GM18508 (cell line): ENCODE data around the gene DEFB132.
A peak's percentile ranks its signal among the peaks of the same experiment; 100 is the strongest.

Experiments
- ATAC-seq: cut with Tn5 transposase; IDR thresholded peaks from one replicate; pipeline ENCODE4 v1.9.1; 2021; ENCODE audit warnings: moderate number of reproducible peaks; ENCODE audit not compliant: insufficient read depth, unreplicated experiment

Gene DEFB132

DNA sequence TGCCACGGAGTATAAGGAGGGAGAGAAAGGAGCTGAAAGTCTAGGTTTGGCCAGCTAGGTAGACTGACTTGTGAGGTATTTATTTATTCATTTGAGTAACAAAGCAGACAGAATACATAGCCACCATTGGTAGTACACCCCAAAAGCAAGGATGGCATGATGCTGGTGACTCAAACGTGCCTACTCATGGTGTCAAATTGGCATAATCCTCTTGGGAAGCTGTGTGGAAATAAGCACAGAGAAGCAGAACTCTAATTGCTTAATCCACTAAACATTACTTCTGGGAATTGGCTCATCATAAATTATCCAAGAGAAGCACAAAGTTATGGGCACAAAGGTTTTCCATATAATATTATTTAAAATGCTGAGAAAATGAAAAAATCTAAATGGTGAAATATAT, 2.5 kb downstream of the DEFB132 start:
- ATAC-seq = no peak

DNA sequence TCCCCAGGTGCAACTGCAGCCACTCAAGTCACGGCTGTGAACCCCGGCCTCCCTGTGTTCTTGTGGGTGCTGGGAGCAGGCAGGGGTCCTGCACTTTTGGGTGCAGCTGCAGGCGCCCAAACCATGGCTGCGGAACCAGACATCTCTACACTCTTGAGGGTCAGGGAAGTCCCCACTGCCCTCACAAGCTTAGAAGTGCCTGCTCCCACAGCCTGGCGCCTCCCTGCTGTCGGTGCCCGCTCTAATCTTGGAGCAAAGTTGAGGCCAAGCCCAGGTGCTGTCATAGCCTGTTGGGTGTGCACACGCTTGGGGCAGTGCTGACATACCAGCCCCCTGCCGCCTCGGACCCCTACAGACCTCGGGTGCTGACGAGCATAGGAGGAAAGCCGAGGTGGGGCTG, 6.2 kb downstream of the DEFB132 start:
- ATAC-seq = no peak

DNA sequence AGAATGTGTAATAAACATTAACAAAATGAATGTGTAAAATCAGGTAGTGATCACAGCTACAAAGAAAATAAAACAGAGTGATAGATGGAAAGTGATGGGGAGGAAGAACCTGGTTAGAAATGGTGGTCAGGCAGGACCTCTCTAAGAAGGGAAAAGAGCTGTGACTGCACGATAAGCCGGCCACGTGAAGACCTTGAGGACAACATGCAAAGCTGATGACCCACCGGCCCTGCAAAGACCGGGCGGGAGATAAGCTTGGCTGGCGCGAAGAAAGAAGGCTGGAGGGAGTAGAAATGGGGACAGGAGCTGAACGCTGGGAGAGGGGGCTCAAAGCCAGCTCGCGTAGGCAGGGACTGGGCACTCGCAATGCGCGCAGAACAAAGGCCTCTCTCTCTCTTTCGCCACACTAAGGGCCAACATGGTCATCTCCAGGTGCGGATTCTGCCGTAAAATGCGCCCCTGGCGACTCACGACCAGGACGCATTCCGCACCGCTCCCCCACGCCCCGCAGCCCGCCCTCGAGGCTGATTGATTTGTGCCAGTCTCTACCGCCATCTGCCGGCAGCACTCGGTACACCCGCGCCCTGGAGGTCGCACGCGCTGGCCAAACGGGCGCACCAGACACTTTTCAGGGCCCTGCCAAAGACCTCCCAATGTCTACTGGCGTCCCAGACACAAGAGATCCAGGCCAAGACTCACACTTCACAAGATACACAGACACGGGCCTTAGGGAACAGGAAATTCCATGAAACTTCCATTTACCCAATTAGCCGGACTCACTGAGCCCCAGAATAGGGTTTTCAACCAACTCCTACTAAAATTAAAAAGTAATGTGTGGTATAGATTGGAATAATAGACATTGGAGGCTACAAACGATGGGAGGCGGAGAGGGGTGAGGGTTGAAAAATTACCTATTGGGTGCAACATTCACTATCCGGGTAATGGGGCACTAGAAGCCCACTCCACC, 9.4 kb downstream of the DEFB132 start:
- no peak for ATAC-seq

DNA sequence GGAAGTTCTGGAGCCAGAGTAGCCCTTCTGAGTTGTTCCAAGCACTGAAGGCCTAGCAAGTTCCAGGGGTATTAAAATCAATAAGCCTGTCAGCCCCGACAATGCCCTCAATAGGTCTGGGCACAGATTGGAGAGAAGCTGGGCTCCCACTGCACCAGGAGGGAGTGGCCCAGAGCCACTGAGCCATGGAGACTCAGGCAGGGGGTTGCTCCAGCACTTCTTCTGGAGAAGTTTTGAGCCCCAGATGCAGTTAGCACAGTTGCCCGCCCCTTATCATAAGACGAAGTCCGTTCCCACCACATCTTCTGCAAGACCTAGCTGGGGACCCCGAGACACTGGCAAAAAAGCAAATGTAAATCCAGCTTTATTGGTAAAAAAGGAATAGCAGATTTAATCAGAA, 13.0 kb downstream of the DEFB132 start:
- ATAC-seq = no peak

DNA sequence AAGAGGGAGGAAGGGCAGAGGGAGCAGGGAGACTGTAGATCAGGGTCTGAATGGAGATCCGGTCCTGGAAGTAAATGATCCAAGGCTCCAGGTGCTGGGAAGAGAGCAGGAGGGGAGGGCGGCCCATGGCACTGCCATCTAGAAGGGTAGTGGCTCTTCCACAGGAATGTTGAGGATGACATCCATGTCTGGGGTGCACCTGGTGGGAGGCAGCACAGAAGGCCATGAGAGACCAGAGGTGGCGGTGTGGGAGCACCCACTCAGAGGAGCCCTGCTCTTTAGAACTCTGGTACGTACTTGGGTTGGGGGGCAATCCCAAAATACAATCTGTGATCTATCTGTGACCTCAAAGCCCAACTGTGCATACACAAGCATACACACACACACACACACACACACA, 13.5 kb downstream of the DEFB132 start:
- ATAC-seq = no peak

DNA sequence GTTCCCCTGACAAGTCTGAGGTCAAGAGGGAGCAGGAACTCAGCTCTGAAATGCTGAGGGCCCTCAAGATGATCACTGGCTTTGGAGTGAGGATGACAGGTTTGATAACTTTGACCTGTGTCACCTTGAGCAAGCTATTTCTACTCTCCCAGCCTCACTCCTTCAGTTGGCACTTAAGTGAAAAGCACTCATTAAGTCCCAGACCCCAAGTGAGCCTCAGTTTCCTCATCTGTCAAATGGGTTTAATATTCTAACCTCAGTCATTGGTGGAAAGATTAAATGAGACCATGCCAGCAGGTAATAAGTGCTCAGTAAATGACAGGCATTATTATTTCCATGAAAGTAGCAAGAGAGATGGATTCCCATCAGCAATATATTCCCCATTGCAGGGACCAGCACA, 14.0 kb downstream of the DEFB132 start:
- no peak for ATAC-seq

DNA sequence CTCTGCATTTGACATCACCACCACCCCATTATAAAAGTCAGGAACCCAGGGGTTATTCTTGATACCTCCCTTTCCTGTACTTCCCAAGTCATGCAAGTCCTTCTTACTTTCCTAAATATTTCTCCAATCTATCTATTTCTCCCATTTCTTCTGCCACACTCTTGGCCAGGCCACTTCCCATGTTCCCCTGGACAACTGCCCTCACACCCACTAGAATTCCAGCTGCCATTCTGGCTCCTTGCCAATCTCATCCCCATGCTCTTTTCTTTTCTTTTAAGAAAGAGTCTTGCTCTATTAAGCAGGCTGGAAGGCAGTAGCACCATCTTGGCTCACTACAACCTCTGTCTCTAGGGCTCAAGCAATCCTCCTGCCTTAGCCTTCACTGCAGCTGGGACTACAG, 15.2 kb downstream of the DEFB132 start:
- no peak for ATAC-seq

DNA sequence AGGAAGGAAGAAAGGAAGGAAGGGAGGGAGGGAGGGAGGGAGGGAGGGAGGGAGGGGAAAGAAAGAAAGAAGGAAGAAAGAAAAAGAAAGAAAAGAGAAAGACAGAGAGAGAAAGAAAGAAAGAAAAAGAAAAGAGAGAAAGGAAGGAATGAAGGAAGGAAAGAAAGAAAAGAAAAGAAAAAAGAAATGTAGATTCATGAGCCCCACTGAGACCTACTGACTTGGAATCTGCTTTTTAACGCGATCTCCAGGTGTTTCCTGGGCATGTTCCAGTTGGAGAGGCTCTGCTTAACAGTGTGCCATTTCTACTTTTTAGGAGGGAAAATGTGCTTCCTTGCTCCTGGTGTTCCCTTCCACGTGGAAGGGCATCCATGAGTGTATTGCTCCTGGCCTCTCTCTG, 16.4 kb downstream of the DEFB132 start:
- ATAC-seq = no peak

DNA sequence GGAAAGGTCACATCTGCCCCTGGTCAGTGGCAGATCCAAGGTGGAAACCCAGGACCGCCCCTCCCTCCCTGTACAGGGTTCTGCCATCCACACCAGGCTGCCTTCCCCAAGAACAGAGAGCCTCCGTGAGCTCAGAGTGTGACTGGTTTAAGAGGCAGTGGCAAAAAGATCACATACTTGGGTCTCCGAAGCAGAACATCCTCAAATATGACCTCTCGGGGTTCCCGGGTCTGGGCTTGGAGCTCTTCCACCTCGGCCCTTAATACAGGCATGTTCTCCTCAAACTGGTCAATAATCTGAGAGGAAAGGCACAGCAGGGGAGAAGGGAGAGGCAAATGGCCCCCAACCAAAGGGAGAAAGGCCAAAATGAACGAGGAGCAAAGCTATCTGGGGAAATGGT, 18.3 kb downstream of the DEFB132 start:
- ATAC-seq = no peak

DNA sequence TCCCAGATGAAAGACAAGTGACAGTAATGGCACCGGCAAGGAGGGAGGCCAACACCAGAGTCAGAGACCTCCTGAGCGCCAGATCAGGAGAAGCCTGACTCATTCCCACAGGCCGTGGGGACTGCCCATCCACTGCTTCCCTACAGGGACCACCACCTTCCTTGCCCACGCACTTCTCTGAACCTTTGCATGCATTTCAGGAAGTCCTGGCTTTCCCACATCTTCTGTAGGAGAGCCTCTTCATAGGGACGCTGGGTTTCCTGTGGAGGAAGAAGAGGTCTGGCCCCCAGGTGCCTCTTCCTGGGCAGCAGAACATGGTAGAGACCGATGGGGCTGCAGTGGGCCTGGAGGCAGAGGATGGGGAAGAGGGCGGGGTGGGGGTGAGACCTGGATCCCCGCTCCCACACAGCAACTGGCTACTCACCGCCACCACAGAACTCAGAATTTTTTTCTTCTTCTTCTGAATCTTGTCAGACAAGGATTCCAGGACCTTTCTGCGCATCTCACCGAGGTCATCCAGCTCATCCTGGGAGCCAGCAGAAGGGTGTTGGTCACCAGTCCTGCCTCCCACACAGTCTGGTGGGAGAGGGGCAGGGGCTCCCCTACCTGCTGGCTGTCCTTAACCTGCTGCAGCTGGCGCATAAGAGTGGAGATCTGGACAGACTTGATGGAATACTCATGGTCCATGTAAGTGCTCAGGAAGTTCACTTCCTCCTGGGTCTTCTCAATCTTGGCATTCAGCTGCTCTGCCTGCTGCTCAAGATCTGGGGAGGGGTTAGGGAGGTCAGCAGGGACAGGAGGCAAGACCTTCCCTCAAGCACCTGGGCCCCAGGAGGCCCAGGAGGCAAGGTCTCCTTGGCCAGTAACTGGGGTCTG, 19.3 kb downstream of the DEFB132 start:
- ATAC-seq = no peak

DNA sequence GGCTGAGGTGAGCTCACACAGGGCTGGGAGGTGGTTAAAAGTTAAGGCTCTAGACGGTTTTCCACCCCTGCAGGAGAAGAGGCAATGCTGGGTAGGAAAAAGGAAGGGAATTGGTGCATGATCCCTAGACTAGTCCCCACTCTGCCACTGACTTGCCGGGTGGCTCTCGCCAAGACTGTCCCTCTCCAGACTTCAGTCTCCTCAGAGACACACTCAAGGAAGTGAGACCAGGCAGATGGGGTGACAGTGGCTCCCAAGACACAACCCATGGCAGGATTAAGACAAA, 19.9 kb downstream of the DEFB132 start:
- no peak for ATAC-seq

DNA sequence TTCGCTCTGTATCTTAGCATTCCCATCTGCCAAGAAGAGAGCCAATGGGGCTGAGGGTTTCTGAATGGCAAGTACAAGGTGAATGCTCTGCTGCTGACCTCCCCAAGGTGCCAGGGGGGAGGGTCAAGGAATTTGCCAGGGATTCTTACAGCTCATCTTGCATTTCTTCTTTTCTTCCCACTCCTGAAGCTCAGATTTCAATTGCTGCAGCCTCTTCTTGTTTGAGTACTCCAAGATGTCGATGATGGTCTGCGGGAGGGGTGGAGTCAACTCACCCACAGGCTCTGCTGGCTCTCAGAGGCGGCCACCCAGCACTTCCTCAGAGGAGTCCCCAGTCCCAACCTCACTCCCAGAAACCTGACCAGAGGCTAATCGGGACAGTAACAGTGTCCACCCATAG, 20.7 kb downstream of the DEFB132 start:
- ATAC-seq = no peak

DNA sequence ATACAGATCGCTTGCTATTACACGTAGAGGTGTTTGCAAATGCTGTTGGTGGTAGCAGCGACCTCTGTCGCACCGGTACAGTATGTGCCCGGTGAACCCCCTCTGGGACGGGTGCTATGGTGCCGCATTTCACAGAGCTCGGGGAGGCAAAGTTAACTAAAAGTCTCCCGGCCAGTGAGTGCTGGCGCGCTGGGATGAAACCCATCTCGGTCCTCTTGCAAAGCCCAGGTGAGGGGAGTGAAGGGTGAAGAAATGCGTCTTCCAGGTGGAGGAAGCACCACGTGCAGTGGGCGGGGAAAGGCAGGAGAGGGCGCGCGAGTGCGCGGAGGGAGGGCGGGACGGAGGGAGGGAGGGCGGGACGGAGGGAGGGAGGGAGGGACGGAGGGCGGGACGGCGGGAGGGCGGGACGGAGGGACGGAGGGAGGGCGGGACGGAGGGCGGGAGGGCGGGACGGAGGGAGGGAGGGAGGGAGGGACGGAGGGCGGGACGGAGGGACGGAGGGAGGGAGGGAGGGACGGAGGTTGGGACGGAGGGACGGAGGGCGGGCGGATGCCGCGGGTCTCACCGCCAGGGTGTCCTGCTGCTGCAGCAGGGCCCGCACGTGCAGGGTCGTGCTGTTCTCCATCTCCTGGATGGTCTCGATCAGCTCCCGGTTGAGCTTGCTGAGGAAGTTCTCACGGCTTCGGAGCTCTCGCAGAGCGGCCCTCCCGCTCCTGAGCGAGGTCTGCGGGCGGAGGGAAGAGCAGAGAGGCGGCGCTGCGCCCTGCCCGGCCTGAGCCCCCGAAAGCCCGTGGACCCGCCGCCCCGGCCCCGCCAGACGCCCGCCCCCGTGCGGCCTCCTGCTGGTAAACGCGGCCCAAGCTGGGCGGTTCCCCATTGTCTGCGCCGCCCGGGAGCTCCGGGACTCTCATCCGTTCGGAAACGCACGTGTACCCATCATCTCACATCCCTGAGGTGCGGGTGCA, 21.4 kb downstream of the DEFB132 start:
- ATAC-seq = no peak

DNA sequence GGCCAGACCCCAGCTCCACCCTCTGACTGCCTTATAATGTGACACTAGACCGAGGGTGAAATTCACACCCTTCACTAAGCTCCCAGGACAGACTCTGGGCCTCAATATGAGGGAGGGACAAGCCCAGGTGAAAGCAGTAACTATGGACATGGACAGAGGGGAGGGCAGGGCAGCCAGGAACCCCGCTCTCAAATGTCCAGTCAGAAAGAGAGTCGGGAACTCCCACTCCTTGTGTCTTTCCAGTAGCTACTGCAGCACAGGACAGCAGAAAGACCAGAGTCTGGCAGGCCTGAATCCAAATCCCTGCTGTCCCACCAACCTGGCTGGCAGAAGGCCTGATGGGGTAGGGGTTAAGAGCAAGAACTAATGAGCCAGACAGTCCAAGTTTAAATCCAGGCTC, 26.6 kb downstream of the DEFB132 start:
- ATAC-seq = no peak

DNA sequence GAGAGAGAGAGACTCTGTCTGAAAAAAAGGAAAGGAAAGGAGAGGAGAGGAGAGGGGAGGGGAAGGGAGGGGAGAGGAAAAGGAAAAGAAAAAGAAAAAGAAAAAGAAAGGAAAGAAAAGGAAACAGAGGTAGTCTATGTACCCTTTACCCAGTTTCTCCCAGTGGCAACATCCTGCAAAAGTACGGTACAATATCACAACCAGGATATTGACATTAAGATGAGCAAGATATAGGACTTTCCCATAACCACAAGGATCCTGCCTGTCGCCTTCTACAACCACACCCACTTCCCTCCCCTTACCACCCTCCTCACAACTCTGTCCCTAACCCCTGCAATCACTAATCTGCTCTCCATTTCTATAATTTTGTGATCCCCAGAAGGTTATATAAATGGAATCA, 29.0 kb downstream of the DEFB132 start:
- ATAC-seq = no peak

DNA sequence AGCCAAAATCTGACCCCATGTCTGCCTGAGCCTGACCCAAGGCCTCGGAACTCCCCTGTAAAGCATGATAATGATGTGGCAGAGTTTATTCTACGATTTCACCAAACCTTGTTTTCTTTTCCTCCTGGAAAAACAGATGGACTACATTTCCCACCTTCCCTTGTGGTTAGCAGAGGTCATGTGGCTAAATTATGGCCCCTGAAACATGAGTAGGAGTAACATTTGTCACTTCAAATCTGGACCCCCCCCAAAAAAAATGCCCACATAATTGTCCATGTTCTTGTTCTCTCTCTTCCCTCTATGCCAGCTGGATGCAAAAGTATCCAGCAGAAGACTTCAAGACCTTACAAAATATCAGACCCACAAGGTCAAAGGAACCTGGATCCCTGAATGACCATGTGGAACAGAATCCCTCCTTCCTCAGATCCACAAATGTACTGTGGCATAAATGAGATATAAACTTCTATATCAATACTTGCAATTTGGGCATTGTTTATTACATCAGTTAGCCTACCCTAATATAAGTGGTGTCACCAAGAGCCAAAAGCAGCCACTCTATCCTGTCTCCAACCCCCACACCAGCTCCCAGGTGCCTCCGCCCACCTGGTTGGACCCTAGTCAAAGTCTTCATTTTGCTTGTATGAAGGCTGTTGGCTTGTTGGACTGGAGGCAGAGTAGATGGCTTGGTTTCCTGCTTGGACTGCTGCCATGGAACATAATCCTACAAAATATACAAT, 31.6 kb downstream of the DEFB132 start:
- no peak for ATAC-seq

DNA sequence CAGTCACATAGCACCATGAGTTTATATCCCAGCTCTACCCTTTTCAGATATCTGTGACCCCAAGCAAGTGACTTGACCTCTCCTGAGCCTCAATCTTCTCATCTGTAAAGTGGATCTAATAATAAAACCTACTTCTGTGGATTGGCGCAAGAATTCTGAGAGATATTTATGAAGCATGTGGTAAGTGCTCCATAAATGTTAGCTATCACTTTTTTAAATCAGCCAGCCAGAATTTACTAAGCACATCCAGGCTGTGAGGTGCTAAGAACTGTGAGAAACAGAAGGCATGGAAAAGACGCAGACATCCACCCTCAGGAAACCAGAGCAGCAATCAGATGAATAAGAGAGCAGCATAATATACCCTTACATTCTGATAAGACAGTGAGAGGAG, 32.2 kb downstream of the DEFB132 start:
- ATAC-seq = no peak

DNA sequence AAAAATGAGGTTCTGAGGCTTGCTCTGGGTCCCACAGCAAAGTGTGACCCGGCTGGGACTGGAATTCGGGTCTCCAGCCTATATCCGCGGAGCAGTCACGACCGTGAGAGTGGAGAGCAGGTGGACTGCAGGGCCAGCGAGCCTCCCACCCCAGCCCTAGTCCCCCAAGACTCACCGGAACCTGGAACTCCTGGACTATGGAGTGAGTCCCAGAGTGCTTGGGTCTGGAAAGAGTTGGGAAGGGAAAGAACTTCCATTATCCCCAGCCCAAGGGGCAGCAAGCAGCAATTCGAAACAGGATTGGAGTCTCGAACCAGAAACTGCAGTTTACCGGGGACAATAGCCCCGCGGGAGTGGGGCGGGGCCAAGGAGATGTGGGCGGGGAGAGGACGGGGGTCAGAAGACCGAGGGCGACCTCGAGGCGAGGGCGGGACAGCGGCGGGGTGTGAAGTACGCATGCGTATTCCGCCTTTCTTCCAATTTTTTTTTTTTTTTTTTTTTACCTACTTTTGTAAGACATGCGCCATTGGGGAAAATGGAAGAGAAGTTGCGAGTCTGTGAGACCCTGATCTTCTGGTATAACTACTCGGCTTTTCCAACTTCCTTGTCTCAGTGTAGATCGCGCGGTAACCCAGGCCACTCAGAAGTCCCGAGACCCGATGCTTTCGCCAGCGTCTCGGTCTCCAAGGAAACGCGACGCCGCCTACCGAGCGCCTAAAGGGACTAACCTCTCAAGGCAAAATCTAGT, 32.7 kb downstream of the DEFB132 start, which contains the start of gene C20orf96:
C20orf96 (minus strand) TSS at position 667 of the 748 bp plus-strand sequence; CDS start at position 527, 140 bp downstream.
- ATAC-seq = peak; percentile 38

DNA sequence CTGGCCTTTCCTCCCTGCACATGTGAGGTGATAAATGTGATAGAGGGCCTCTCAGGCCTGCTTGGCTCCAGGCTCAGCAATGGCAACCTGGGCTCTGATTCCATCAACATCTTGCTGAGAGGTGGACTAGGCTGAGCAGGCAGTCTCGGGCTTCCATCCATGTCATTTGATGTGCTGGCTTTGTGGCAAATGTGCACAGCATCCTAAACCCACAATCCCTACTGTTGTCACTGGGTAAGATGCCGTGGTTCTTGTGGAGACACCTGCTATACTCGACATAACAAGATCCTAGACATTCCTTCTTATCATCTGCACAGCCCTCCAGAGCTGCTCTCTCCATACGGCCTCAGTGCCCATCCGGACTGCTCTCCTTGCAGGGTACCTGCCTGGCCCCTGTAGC, 37.1 kb downstream of the DEFB132 start:
- no peak for ATAC-seq
